ENCODE data around the gene NTMT1.

Gene NTMT1

DNA sequence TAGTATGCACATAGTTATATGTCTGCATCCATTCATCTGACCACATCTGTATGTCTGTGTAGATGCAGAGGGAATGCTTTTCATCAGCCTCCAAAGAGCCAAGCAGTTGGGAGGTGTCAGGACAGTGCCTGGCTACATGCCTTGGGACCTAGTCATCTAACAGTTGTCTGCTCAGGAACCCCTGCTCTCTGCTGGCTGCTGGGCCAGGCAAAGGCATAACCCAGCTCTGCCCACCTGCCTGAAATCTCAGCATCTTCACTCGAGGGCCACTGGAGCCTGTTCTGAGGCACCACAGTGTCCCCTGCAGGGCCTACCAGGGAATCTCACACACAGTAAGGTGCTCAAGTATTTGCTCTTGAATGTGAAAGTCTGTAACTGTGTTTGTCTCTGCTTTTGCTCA, 8.8 kb upstream of the NTMT1 start:
- DNase-seq (ENCODE audit: low spot score): peak; percentile 58
- ChIA-PET POLR2A (ENCODE audit: low non-redundant PET) (no interaction called here), CTCF (interaction anchor here (0.5 to 1.1 kb wide), 4 partner anchors 443 to 857 kb away, joined by 3 to 9 read pairs (median 3); no protein-coding TSS in a partner anchor)
- peak overlapping the region; percentile 41 for H3K27ac ChIP-seq
- TF ChIP-seq, protein P1, sequence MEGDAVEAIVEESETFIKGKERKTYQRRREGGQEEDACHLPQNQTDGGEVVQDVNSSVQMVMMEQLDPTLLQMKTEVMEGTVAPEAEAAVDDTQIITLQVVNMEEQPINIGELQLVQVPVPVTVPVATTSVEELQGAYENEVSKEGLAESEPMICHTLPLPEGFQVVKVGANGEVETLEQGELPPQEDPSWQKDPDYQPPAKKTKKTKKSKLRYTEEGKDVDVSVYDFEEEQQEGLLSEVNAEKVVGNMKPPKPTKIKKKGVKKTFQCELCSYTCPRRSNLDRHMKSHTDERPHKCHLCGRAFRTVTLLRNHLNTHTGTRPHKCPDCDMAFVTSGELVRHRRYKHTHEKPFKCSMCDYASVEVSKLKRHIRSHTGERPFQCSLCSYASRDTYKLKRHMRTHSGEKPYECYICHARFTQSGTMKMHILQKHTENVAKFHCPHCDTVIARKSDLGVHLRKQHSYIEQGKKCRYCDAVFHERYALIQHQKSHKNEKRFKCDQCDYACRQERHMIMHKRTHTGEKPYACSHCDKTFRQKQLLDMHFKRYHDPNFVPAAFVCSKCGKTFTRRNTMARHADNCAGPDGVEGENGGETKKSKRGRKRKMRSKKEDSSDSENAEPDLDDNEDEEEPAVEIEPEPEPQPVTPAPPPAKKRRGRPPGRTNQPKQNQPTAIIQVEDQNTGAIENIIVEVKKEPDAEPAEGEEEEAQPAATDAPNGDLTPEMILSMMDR (conservative IDR thresholded peaks at IDR 0.05; ENCODE audit: low read depth): peak; percentile 57

DNA sequence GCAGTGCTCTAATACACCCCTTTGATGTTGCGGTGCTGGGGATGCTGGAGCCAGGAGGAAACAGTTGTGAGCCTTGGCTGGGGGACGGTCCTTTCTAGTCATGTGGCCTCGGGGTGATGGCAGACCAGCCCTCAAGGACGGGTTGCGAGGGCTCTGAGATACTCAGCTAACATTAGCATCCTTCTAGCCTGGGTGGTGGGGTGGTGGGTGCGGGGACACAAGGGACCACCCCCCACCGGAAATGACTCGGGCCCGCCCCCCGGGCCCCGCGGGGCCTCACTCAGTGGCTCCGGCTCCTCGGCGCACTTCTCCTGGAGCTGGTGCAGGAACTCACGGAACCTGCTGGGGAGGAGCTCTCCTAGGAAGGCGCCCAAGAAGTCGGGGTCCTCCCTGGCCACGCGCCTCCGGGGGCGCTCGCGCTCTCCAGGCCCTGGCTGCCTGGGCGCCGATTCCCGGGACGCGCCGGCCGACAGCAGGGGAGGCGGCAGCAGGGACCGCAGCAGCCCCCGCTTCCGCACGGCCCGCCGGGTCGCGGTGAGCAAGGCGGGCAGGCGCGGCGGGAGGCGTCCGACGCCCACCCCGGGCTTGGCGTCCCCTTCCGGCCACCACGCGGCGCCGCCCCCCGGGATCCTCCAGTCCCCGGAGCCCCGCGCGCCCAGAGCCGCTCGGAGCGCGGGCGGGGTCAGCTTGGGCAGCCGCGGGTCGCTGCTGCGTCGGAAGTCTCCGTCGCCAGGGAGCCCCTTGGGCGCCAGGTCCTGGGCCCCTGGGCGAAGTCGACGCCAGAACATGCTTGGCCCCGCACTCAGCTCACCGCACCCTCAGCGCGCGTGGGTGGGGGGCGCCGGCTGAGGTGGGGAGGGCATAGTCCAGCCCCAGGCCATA, 5.9 kb upstream of the NTMT1 start:
- no peak overlapping the region for H3K27ac ChIP-seq
- POLR2A ChIA-PET (ENCODE audit: low non-redundant PET): no interaction called here
- DNase-seq (ENCODE audit: low spot score): no peak
- CTCF ChIA-PET: interaction anchor here (0.6 to 2.9 kb wide), 12 partner anchors 9 to 499 kb away, joined by 3 to 21 read pairs (median 4); no protein-coding TSS in a partner anchor
- TF ChIP-seq, protein P1 (conservative IDR thresholded peaks at IDR 0.05; ENCODE audit: low read depth): peak; percentile 72

GRCh38 chr9:129620669-129621295, 5.2 kb upstream of the NTMT1 start, which contains the start of gene C9orf50:
Gene C9orf50, minus strand, starts transcription at chr9:129621101. Its CDS starts 527 bp downstream, at chr9:129620574.
- TF ChIP-seq, protein P1 (conservative IDR thresholded peaks at IDR 0.05; ENCODE audit: low read depth): no peak
- ChIA-PET POLR2A (ENCODE audit: low non-redundant PET) (no interaction called here), CTCF (interaction anchor here (0.6 to 2.9 kb wide), 9 partner anchors 10 to 489 kb away, joined by 3 to 21 read pairs (median 7); no protein-coding TSS in a partner anchor)
- no peak within 1 kb of the TSS; the same call in 1 of the 2 replicates for H3K27ac ChIP-seq
- no peak for DNase-seq (ENCODE audit: low spot score)

DNA sequence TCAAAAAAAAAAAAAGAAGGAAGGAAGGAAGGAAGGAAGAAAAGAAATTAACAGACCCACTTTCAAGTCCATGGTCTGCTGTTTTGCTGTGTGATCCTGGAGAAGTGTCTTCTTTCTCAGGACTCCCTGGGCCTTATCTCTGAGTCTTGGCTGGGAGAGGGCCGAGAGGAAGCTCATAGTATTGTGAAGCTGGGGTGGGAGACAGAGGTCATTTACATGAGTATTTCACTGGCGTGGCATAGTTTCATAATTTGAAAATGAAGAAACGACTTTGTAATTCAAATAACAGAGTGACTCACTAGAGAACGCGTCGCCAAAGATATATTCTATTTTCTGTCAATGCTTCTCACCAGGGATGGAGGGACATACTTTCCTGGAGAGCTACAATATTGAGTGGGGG, 2.6 kb upstream of the NTMT1 start:
- CTCF ChIA-PET: interaction anchor here (0.7 to 4.5 kb wide), 9 partner anchors 9 to 492 kb away, joined by 3 to 33 read pairs (median 13); no protein-coding TSS in a partner anchor
- POLR2A ChIA-PET (ENCODE audit: low non-redundant PET): no interaction called here
- TF ChIP-seq, protein P1 (conservative IDR thresholded peaks at IDR 0.05; ENCODE audit: low read depth): no peak
- H3K27ac ChIP-seq: no peak overlapping the region
- DNase-seq (ENCODE audit: low spot score): no peak

- TF ChIP-seq, protein P1 (conservative IDR thresholded peaks at IDR 0.05; ENCODE audit: low read depth): peak; percentile 98
- ChIA-PET POLR2A (ENCODE audit: low non-redundant PET) (interaction anchor here (1.2 kb wide), 1 partner anchor 447 kb away, joined by 3 read pairs; the partner anchor contains the start of gene IER5L), CTCF (interaction anchor here (0.6 to 4.5 kb wide), 31 partner anchors 9 to 609 kb away, joined by 3 to 33 read pairs (median 4); partner anchors contain the start of genes DOLPP1 and IER5L)
- peak overlapping the region; percentile 80 for H3K27ac ChIP-seq
- DNase-seq (ENCODE audit: low spot score): peak; percentile 81
Observed at GRCh38 chr9:129624168-129624759, 1.7 kb upstream of the NTMT1 start.

Measured in RWPE1 (cell line).